Cardiac septum (tissue), 1 donor: ENCODE measurements around the gene EPB41L4B. TPM values are rescaled to one million over a fixed set of nuclear protein-coding genes. Genes with fewer than 3 reads are reported as not detected.

Source experiments
- DNase-seq: peaks from one replicate; pipeline ENCODE4 v3.0.0-alpha.2; 2020; ENCODE audit warnings: low spot score
- intact Hi-C: fragments of 100-400 bp; cut with DNase I; formaldehyde crosslinking; loops from one replicate; pipeline ENCODE4 v1.14.0; 2022
- total RNA-seq: library from RNA; stranded (reverse); fragmentation: NEBNext Ultra II Directional; extraction: Animal tissue kit (Norgen Biotek cat#: 25700); gene quantifications from one replicate; pipeline ENCODE4 v1.2.1, GENCODE V29; 2021
- donor health status: DM: no; HTN: no; CAD: no.

The EPB41L4B gene
- total RNA-seq, 1 donor from 2014 or later = 1.5 TPM

DNA sequence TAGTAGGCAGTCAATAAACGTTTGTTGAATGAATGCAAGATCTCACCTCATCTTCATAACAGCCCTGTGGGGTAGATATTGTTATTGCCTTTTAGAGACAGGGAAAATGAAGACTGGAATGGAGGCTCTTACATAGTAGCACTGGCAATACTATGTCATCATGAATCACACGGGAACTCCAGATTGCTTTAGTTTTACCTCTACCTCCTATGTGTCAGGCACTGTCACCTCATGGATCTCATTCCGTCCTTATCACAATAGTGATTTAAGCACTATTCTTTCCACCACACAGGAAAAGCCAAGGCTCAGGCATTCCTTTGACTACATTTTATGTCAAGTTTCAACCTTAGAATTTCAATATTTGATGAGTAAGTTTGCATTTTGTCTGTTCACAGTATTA is 2.9 kb upstream of the EPB41L4B start:
- intact Hi-C loops = no loop called here
- DNase-seq = no peak

DNA sequence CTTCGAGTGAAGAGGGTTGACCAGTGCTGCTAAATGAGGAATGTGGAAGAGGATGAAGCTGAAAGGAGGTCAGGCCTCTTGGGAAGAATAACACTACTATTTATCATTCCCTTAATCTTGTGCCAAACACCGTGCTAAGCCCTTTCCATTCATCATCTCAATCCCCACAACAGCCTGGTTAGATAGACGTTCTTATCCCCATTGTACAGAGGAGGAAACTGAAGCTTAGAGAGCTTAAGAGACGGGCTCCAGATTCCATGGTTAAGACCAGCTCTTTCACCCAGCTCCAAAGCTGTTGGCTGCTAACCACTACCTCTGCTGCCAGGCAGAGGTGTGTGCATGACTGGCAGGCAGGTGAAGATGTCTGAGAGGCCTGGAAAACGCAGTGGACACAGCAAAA is 868 bp upstream of the EPB41L4B start:
- intact Hi-C loops = loop anchor here (2.0 kb wide), 1 partner anchor 77 kb away; no protein-coding TSS in a partner anchor
- DNase-seq = no peak

- DNase-seq = no peak
- intact Hi-C loops = loop anchor here (2.0 kb wide), 1 partner anchor 76 kb away; no protein-coding TSS in a partner anchor
Measured at GRCh38 chr9:109320331-109320741, 523 bp downstream of the EPB41L4B start.

DNA sequence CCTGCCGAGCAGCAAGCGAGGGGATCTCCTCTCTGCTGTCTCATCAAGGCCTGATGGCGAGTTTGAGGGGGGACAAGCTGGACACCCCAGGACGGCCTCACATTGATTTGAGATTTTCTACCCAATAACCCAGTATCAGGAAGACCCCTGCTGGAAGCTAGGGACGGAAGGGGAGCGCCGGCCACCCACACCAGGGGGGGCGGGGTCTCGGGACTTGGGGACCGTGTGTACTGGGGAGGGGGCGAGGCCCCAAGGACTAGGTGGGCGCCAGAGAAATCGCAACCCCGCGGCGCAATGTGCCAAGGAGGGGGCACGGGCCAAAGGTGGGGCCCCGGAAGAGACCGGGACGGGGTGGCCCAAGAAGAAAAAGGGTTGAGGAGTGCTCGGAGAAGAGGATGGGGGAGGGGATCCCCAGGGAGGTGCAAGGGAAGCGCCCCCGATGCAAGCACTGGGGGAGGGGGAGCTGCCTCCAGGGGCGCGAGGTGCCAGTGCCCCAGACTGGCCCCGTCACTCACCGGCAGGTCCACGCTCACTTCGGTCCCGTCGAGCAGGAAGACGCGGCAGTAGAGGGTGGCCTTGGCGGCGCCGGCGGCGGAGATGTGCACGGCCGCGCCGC is 1.1 kb downstream of the EPB41L4B start:
- DNase-seq = no peak
- intact Hi-C loops = loop anchor here (2.0 to 5.0 kb wide), 2 partner anchors 75 to 127 kb away; no protein-coding TSS in a partner anchor

DNA sequence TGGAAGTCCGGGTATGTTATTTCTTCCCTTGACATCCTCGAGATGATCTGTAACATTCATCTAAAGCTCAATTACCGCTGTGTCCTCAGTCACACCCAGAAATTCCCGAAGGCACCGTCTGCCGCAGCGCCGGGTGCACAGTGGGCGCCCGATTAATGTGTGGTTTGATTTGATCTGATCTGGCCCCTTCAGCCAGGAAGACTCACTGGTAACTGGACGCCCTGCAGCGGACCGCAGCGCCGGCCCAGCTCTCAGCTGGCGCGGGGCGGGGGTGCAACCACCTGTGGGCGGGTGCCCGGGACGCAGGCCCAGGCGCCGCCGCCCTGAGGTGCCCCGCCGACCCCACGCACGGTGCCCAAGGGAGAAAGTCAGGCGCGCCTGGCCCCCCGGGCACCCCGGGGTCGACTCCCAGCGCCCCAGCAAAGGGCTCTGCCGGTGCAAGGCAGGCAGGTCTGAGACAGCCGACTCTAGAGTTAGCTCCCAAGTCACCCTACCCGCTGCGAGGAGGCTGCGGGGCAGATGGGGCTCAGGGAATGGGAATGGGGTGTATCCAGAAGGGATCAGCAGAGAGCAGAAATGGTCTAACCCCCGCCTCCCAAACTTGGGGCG is 1.7 kb downstream of the EPB41L4B start:
- DNase-seq = no peak
- intact Hi-C loops = loop anchor here (5.0 kb wide), 1 partner anchor 127 kb away; no protein-coding TSS in a partner anchor

DNA sequence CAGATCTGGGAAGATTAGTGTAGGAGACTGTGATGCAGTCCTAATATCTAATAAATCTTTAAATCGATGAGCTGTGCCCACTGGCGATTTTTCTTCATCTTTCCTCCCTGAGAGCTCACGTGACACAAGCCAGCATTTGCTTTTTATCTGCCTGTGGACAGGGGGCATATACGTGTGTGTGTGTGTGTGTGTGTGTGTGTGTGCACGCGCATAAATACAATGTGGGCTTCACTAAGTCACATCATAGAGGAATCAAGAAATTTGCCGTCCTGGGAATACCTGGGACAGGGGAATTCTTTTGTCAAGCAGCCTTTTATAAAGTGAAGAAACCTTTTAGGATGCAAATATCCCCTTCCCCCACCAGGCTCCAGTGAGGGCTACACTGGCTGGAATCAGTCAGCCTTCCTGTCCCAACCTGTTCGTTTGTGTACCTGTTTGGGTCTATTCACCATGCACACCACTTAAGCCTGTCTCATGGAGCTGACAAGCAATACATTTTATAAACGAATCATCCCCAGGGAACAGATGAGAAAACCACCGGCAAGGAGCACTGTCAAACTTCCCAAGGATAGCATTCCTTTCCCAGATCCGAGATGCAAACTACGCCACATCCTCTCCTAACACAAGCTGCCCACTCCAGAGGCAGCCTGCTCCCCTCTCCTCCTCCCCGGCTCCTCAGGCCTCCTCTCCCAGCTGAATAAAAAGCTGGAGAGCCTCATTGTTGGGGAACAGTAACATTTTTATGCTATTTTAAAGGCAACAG is 2.7 kb downstream of the EPB41L4B start:
- intact Hi-C loops = loop anchor here (5.0 kb wide), 1 partner anchor 126 kb away; no protein-coding TSS in a partner anchor

GRCh38 chr9:109317311-109317978 is 3.4 kb downstream of the EPB41L4B start:
- intact Hi-C loops = loop anchor here (5.0 kb wide), 1 partner anchor 125 kb away; no protein-coding TSS in a partner anchor
- no peak for DNase-seq

More for the DNA sequence above, 2.7 kb downstream of the EPB41L4B start:
- no peak for DNase-seq

DNA sequence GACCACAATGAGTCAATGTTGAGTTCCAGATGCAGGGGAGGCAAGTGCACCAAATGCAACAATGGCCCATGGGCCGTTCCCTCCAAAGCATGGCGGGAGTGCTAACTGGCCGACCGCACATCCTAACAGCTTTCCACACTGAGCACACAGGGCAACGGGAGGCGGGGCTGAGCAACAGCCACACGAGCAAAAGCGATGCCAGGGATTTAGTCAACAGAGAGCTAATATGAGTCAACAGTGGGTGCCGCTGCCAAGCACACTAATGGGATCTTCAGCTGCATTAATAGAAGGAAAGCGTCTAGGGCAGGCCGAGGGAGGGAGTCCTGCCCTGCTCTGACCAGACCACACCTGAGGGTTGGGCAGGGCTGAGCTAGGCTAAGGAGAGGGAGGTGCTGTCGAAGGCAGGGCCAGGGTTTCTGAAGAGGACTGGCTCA is 4.6 kb downstream of the EPB41L4B start:
- intact Hi-C loops = loop anchor here (5.0 kb wide), 1 partner anchor 124 kb away; no protein-coding TSS in a partner anchor

DNA sequence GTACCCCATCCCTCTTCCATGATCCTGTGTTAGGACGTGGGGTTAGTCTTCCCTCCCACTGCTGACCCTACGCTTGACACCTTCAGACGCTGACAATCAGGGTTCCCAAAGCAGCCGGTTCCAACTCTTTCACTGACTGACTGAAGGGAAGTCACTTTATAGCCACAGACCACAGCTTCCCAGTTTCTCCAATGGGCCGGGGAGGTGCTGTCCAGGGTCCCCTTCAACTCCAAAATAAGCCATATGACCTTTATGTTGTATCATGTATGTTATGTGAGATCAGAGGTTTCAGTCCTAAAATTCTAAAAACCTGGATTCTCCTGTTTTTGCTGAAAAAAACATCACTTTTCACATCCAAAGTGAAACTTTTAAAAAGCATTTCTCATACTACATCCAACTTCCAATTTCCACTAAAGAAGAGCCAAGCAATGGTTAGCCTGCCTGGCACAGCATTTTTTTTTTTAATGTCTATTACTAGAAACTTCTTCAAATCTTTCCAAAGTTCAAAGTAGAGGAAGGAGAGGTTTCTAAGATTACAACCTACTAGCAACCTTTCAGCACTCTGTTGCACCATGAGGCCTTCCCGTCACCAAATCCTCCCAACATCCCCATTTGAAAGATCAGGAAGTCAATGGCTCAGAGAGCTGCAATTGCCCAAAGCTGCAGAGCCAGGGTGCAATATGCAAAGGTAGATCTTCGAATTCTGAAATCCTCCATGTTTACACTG is 5.2 kb downstream of the EPB41L4B start:
- intact Hi-C loops = loop anchor here (5.0 kb wide), 1 partner anchor 123 kb away; no protein-coding TSS in a partner anchor
- DNase-seq = no peak

More for the DNA sequence above, 4.6 kb downstream of the EPB41L4B start:
- peak; percentile 82 for DNase-seq

DNA sequence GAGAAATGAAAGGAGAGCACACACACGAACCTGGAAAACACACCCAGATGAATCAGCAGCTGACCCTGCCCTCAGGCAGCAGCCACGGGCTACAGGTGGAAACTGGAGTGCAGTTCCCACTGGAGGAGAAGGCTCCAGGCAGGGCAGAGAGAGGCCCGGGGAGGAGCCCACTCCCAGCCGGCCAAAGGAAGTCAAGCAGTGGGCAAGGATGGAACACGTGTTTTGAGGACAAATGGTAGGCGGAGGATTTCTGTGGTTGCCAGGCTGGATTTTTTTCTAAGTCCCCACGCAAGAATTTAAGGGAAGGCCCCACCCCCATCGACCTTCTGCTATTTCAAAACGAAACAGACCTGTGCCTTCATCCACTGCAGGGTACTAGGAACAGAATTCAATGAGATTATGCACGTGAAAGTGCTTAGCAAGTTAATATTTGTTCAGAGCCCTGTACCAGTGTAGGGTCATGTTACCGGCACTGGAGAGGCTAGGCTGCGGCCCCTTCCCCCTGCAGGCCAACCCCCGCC is 6.8 kb downstream of the EPB41L4B start:
- DNase-seq = no peak
- intact Hi-C loops = no loop called here

DNA sequence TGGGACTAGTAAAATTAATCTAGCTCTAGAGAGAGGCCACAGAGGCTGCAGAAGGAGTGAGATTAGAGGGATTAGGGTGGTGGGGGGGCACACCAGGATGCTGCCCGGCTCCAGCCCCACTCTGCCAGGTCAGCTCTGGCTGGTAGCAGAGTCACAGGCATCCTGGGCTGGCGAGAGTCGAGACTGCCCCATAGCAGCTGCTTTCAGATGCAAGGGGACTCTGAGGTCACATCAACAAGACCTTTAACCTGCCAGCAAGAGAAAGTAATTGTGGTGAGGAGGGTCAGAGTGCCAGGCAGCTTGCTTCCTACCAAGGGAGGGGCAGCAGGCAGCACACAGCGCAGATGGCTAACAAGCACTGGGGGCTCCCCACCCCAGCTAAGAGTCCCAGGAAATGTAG is 7.5 kb downstream of the EPB41L4B start:
- no peak for DNase-seq
- intact Hi-C loops = no loop called here

DNA sequence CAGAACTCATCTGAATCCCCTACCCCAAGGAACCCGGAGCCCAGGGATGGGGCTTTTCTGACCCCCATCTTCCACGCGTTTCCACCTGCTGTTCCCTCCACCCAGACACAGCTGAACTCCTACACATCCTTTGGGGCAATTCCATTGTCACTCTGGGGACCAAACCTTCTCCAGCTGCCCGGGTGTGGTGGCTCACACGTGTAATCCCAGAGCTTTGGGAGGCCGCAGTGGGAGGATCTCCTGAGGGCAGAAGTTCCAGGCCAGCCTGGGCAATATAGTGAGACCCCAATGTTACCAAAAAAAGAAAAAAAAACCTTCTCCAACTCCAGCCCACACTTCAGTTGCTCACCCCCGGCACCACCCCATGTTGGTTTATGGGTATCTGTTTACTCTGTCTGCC is 8.1 kb downstream of the EPB41L4B start:
- DNase-seq = no peak
- intact Hi-C loops = no loop called here

DNA sequence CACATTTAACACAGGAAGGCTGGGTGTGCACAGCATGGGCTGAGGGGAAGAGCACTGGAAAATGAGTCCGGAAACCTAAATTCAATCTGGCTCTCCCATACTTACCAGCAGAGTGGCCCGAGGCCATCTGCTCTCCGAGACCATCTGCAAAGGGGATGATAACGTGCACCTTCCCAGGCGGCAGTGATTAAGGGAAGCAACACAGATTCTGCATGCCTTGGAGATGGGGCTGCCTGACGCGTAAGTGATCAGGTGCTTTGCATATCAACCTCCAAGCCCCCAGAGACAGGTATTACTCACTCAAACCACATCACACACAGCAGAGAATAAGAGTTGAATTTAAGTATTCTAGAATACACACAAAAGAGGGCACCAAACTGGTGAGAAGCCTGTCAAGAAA is 9.1 kb downstream of the EPB41L4B start:
- DNase-seq = no peak
- intact Hi-C loops = no loop called here

GRCh38 chr9:109311286-109311685 is 9.6 kb downstream of the EPB41L4B start:
- no peak for DNase-seq
- intact Hi-C loops = no loop called here

DNA sequence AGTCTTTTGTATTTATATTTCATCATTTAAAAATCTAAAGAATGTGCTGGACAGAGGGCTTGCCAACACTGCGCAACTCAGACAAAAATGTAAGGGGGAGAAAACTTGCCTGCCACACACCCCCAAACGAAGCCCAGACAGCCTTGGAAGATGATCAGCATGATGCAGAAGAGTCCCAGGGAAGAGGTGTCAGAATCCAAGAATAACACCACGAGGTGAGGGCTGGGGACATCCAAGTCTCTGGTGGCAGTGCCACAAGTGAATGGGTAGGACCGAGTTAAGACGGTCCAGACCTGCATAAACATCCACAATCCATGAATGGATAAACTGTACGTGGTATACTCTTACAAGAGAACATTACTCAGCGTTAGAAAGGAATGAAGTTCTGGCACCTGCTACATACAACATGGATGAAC is 10.4 kb downstream of the EPB41L4B start:
- intact Hi-C loops = no loop called here
- no peak for DNase-seq

DNA sequence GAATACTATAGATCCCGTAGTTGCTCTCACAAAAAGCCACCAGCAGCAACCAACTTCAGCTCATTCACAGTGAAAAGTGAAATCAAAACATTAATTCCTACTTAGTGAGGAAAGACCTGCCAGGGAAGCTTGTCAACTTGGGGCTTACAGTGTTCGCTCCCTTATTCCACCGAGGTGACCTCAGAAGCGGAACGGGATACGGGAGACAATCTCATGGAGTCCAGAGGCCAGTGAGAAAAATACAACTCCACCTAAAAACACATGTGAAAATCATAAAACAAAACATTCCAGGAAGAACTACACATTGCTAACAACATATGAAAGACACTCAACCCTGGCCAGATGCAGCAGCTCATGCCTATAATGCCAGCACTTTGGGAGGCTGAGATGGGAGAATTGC is 11.6 kb downstream of the EPB41L4B start:
- no peak for DNase-seq
- intact Hi-C loops = no loop called here

- intact Hi-C loops = no loop called here
- no peak for DNase-seq
Measured at GRCh38 chr9:109307380-109308240, 13.2 kb downstream of the EPB41L4B start.

DNA sequence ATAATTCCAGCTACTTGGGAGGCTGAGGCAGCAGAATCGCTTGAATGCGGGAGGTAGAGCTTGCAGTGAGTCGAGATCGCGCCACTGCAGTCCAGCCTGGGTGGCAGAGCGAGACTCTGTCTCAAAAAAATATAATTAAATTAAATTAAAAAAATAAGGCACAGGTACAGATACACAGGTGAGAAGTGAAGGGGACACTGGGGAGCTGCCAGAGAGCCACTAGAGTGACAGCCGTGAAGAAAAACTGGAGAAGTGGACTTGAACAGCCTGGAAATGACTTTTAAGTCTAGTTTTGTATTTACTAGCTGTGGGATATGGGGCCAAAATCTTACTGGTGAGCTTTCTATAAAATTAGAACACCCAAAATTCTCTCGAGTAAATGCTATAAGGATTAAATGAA is 15.1 kb downstream of the EPB41L4B start:
- no peak for DNase-seq
- intact Hi-C loops = no loop called here
